Left renal pelvis (tissue), 4 donors: ENCODE results near the gene MACROD2. TPM values are rescaled to one million over a fixed set of nuclear protein-coding genes. Genes with fewer than 3 reads are reported as not detected.

Source experiments
- DNase-seq, 4 donors: peaks; one replicate each; pipeline ENCODE4 v3.0.0-alpha.2; 2013; ENCODE audit warnings: low read depth in 4 of 4, low spot score in 3 of 4
- polyA plus RNA-seq, 4 donors: library from polyadenylated mRNA; unstranded; fragments of 120-200 nt; gene quantifications; one replicate each; pipeline ENCODE4 v1.2.1, GENCODE V29; 2013; ENCODE audit not compliant: insufficient read length in 4 of 4

The MACROD2 gene
- polyA plus RNA-seq, 4 donors, result 7.0 to 17.8 (median 12.7) TPM

- DNase-seq, result no peak
Measured at GRCh38 chr20:14879020-14879697, 883.8 kb downstream of the MACROD2 start.

GRCh38 chr20:14879839-14880238, 884.5 kb downstream of the MACROD2 start:
- no peak for DNase-seq

- DNase-seq, result no peak
Measured at GRCh38 chr20:14881518-14881917, 886.2 kb downstream of the MACROD2 start.

GRCh38 chr20:14882157-14882556, 886.8 kb downstream of the MACROD2 start:
- DNase-seq, result no peak

GRCh38 chr20:14882846-14883245, 887.5 kb downstream of the MACROD2 start:
- no peak for DNase-seq

- no peak for DNase-seq
Measured at GRCh38 chr20:14883324-14883723, 888.0 kb downstream of the MACROD2 start.

- DNase-seq, result no peak
Measured at GRCh38 chr20:14885661-14886060, 890.3 kb downstream of the MACROD2 start.

GRCh38 chr20:14888134-14888533, 892.8 kb downstream of the MACROD2 start:
- DNase-seq, result no peak

GRCh38 chr20:14889496-14890255, 894.4 kb downstream of the MACROD2 start:
- no peak for DNase-seq

GRCh38 chr20:14890713-14891112, 895.4 kb downstream of the MACROD2 start:
- no peak for DNase-seq

GRCh38 chr20:14892782-14893181, 897.5 kb downstream of the MACROD2 start:
- no peak for DNase-seq

- no peak for DNase-seq
Measured at GRCh38 chr20:14896569-14896968, 901.3 kb downstream of the MACROD2 start.

- DNase-seq, result no peak
Measured at GRCh38 chr20:14897608-14898007, 902.3 kb downstream of the MACROD2 start.

GRCh38 chr20:14902432-14903089, 907.2 kb downstream of the MACROD2 start:
- no peak for DNase-seq

- no peak for DNase-seq
Measured at GRCh38 chr20:14906908-14907434, 911.7 kb downstream of the MACROD2 start.

GRCh38 chr20:14910126-14910525, 914.8 kb downstream of the MACROD2 start:
- DNase-seq, result no peak

- DNase-seq, result no peak
Measured at GRCh38 chr20:14913896-14914620, 918.7 kb downstream of the MACROD2 start.

GRCh38 chr20:14914633-14915032, 919.3 kb downstream of the MACROD2 start:
- no peak for DNase-seq

GRCh38 chr20:14915356-14915755, 920.0 kb downstream of the MACROD2 start:
- no peak for DNase-seq

- no peak for DNase-seq
Measured at GRCh38 chr20:14916360-14916920, 921.1 kb downstream of the MACROD2 start.
